GM10847 (cell line): ENCODE data around the gene TFF3.

Source experiments
- POLR2A ChIP-seq: IDR thresholded peaks from 2 replicates; pipeline ENCODE4 v1.6.1; 2011; ENCODE audit not compliant: insufficient read length; ENCODE audit errors: extremely low read depth

The TFF3 gene

GRCh38 chr21:42337830-42338728, 22.9 kb upstream of the TFF3 start:
- TF ChIP-seq POLR2A = no peak

DNA sequence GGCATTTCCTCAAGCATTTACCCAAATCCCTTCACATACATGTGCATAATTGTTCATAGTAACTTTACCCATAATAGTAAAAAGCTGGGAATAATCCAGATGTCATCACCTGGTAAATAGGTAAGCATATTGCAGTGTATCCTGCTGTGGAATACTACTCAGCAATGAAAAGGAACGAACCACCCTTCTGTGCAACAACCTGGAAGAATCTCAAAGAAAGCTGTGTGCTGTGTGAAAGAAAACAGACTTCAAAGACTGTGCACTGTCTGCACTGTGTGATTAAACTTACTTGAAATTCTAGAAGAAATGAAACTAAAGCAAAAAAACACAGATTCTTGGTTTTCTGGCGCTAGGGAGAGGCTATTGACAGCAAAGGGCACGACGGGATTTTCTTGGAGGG, 22.1 kb upstream of the TFF3 start:
- no peak for TF ChIP-seq POLR2A

GRCh38 chr21:42336054-42336453, 20.8 kb upstream of the TFF3 start:
- no peak for TF ChIP-seq POLR2A

- TF ChIP-seq POLR2A = no peak
Measured at GRCh38 chr21:42332557-42333317, 17.5 kb upstream of the TFF3 start.

DNA sequence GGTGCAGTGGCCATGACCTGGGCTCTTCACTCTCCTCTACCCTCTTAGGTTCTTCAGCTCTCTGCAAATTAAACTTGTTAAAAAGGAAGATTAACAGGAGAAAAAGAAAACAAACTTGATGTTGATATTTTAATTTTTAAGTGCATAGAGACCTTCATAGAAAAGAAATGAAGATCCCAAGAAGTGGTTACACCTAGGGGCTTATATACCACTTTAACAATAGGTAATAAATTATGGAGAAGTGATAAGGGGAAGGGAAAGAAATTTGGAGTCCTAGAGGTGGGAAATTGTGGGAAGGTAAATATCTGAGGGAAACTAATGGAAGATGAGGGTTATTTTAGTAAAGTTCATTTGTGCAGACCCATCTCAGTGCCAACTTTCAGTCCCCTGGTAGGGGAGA, 16.5 kb upstream of the TFF3 start:
- no peak for TF ChIP-seq POLR2A

DNA sequence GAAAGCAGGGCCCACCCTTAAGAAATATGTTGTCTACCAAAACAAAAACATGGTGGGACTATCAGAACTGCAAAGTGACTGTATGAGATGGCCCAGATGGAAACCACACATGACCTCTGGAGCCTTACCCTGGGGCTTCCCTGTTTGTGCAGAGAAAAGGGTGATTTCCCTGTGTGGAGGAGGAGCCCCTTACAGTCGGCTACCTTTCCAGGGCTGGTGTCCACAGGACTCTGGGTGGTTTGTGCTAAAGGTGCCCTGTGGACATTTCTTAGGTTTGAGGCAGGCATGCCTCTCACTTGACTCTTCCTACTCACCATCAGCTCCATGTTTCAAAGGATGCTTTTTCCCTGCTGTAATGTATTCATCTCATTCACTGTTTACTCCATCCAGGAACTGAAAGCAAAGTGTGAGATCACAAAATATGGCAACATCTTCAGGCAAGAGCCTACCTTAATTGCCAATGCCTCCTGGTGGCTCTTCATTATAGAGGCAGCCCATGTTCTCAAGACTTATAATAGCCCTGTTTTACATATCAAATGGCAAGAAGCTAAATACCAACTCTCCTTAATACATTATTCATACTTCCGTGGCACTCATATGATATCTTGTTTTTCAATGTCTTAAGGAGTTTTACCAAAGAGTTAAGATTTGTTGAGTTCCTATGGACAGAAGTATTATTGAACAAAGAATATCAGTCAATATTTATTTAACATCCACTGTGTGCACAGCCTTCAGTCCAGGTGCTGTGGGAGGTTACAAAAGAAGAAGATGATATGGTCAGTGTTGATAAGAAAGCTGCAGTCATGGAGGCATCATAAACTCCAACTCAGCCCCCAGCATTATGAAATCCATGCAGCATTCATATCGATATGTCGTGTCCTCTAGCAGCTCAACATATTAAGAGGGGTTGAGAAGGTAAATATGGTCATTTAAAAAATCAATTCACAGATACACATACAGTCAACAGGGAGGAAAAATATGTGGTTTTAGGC, 15.5 kb upstream of the TFF3 start:
- no peak for TF ChIP-seq POLR2A

- no peak for TF ChIP-seq POLR2A
Measured at GRCh38 chr21:42324896-42325295, 9.7 kb upstream of the TFF3 start.

- TF ChIP-seq POLR2A = no peak
Measured at GRCh38 chr21:42321845-42322244, 6.6 kb upstream of the TFF3 start.

GRCh38 chr21:42321231-42321630, 6.0 kb upstream of the TFF3 start:
- no peak for TF ChIP-seq POLR2A

GRCh38 chr21:42320791-42321190, 5.6 kb upstream of the TFF3 start:
- no peak for TF ChIP-seq POLR2A

DNA sequence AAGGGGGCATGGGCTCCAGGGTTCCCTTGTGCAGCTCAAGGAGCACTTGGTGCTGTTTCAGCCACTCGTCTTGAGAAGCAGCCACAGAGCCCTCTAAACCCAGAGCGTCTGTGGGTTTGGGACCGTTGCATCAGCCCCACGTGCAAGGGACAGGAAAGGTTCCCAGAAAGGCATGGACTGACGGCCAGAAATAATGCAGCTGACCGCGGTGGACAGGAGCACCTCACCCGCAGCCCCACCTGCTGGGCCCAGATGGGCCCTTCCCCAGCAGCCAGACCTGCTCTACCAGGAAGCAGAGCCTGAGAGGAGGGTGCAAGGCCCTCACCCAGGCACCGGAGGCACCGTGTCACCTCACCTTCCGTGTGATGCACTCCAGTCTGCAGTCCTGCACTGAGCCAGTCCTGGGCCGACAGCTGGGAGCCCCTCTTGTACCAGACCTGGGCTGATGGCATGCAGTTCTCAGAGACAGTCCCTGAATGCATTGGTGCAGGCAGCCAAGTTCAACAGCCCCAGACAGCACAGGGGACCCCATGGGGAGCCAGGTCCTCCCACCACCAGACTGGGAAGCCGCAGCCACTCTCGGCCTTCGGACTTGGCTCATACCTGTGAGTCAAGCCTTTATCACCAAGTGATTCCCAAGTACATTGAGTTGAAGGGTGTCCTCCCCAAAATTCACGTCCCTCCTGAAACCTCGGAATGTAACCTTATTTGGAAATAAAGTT, 4.8 kb upstream of the TFF3 start:
- no peak for TF ChIP-seq POLR2A

DNA sequence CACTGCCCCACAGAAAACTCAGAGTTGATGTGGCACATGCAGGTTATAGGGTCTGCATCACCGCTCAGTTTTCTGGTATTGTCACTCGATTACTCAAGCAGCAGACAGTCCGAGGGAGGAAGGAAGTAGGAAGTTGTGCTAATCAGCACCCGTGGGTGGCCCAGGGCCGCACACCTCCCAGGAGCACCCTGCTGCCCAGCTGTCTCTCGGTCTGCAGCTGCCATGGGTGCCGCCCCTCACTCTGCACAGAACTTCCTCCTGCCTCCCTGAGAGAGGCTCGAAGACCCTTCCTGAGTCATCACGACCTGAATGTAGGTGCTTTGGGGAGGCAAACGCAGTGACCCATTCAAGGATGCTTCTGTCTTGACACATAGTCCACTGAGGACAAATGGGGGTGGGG, 4.2 kb upstream of the TFF3 start:
- TF ChIP-seq POLR2A = no peak

DNA sequence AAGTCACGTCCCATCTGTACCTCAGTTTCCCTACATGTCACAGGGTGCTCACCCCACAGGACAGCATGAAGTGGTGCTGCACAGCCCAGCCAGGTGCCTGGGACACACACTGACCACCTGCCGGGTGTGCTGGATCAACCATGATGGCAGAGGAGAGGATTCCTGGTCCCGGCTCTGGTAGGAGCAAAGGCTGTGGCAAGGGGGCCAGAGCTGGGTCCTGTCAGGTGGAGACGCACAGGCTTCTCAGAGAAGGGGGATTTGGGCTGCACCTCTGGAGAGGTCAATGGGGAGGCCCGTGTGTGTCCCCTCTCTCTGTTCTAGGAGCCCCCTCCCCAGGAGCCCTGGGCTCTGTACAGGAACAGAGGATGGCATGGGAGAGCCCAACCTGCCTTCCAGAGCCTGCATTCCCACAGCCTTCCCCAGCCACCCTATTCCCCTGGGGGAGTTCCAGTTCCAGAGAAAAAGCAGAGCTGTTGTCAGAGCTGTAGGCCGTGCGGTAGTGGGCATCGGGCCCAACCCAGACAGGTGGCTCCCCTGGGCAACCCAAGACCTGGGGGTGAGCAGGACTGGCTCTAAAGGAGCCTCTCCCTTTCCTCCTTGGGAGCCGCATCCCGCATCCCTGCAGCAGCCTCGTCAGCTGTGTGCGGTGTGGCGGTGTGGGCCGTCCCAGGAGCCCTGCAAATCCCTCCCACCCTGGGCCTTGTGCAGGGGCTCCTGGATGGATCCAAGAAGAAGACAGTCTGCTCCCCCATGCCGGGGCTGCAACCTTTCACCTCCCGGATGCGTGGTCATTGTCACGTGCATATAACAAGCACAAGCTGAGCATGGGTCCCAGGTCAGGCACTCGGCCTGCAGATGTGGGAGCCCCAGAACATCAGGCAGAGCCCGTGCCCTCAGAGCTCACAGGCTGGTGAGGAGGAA, 2.9 kb upstream of the TFF3 start:
- no peak for TF ChIP-seq POLR2A
